ENCODE data around the gene KIAA1328.

The KIAA1328 gene

GRCh38 chr18:37258819-37259218 is 429.9 kb downstream of the KIAA1328 start:
- DNase-seq: no peak

GRCh38 chr18:37259711-37260110 is 430.8 kb downstream of the KIAA1328 start:
- DNase-seq: no peak

GRCh38 chr18:37260367-37261093 is 431.6 kb downstream of the KIAA1328 start:
- DNase-seq: no peak

GRCh38 chr18:37261246-37261840 is 432.4 kb downstream of the KIAA1328 start:
- no peak for DNase-seq

- DNase-seq: no peak
Measured at GRCh38 chr18:37261988-37262387, 433.1 kb downstream of the KIAA1328 start.

- DNase-seq: no peak
Measured at GRCh38 chr18:37264956-37265355, 436.0 kb downstream of the KIAA1328 start.

- no peak for DNase-seq
Measured at GRCh38 chr18:37265382-37265781, 436.5 kb downstream of the KIAA1328 start.

GRCh38 chr18:37266290-37266689 is 437.4 kb downstream of the KIAA1328 start:
- DNase-seq: no peak

- DNase-seq: no peak
Measured at GRCh38 chr18:37270038-37270665, 441.2 kb downstream of the KIAA1328 start.

GRCh38 chr18:37270666-37271052 is 441.7 kb downstream of the KIAA1328 start:
- DNase-seq: no peak

- DNase-seq: no peak
Measured at GRCh38 chr18:37272226-37272625, 443.3 kb downstream of the KIAA1328 start.

- no peak for DNase-seq
Measured at GRCh38 chr18:37272841-37273240, 443.9 kb downstream of the KIAA1328 start.

GRCh38 chr18:37274309-37275236 is 445.6 kb downstream of the KIAA1328 start:
- DNase-seq: no peak

GRCh38 chr18:37275237-37275741 is 446.4 kb downstream of the KIAA1328 start:
- DNase-seq: no peak

- DNase-seq: no peak
Measured at GRCh38 chr18:37276111-37276890, 447.4 kb downstream of the KIAA1328 start.

- no peak for DNase-seq
Measured at GRCh38 chr18:37277804-37278203, 448.9 kb downstream of the KIAA1328 start.

All from NCI-H1417 treated with DMSO at 0.1 percent for 48 hours (cell line).